Upper lobe of right lung (tissue), 1 donor: ENCODE measurements around the gene IRF4. TPM values are rescaled to one million over a fixed set of nuclear protein-coding genes. Genes with fewer than 3 reads are reported as not detected.

Source experiments
- ATAC-seq: fragments of 200-7000 bp; cut with Tn5 transposase; one replicate; pipeline ENCODE4 v1.9.1; 2020; ENCODE audit warnings: mild to moderate bottlenecking, moderate library complexity
- DNase-seq: peaks from one replicate; pipeline ENCODE4 v3.0.0-alpha.2; 2020
- H3K27ac ChIP-seq: fragments of 200-600 bp; one replicate; pipeline ENCODE4 v1.8.0; 2022
- H3K27me3 ChIP-seq: fragments of 200-600 bp; one replicate; pipeline ENCODE4 v1.8.0; 2022; ENCODE audit warnings: mild to moderate bottlenecking
- H3K36me3 ChIP-seq: fragments of 200-600 bp; one replicate; pipeline ENCODE4 v1.8.0; 2022
- H3K4me1 ChIP-seq: fragments of 200-600 bp; one replicate; pipeline ENCODE4 v1.8.0; 2022
- H3K4me3 ChIP-seq: fragments of 200-600 bp; one replicate; pipeline ENCODE4 v1.8.0; 2022; ENCODE audit warnings: mild to moderate bottlenecking
- H3K9me3 ChIP-seq: fragments of 200-600 bp; one replicate; pipeline ENCODE4 v1.8.0; 2022
- CTCF ChIP-seq: fragments of 200-600 bp; IDR thresholded peaks from one replicate; pipeline ENCODE4 v1.8.0; 2022; ENCODE audit warnings: antibody characterized with exemption
- intact Hi-C: fragments of 100-400 bp; cut with DNase I; formaldehyde crosslinking; loops from one replicate; pipeline ENCODE4 v1.11.0; 2022
- total RNA-seq: library from RNA; stranded (reverse); fragmentation: NEBNext Ultra II Directional; extraction: Animal tissue kit (Norgen Biotek cat#: 25700); gene quantifications from one replicate; pipeline ENCODE4 v1.2.1, GENCODE V29; 2021
- donor health status: DM: no; HTN: yes; CAD: no; lungs with severe emphysema.

The IRF4 gene
- total RNA-seq, 1 donor from 2014 or later, result 3.7 TPM

DNA sequence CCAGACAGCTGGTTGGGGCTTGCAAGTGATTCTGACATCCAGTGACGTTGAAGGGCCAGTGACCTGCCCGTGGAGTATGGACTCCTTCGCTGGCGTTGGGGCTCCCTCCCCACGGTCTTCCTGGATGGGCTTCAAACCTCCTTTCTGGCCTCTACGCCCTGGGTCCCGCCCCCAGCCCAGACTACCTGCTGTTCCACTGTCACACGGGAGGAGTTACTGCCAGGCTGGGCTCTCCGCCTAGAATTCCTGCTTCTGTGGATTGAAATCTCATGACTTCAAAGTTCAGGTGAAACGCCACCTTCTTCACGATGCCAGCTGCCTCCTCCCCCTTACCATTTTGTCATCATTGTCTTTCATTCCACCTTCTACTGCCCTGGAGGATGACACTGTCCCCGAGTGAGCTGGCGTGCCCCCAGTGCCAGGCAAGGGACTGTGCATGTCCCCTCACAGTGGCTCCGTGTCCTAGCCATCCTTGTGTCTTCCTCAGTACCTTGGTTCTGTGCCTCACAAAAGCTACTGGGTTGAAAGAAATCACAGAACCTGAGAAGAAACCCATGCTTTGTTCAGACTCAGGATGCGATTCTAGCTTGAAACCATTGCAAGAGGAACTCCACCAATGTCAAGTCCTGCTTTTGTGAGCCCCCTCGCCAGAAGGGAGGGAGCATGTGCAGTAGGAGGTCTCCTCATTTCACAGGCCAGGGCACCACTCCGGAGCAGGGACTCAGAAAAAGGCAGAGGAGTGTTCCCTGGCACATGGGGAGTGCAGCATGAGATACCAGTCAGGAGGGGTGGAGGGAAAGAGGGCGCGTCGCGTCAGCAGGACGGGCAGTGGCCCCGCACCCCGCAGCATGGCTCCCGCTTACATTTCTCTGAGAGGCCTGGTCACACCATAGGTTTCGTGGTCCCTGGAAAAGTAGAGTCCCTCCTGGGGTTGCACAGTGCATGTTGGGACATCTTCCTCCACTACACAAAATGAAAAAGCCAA is 11.0 kb upstream of the IRF4 start:
- no peaks in the 10 kb centered on the region for H3K4me1 ChIP-seq
- peaks cover 29% of the 10 kb centered on the region for H3K27me3 ChIP-seq
- H3K9me3 ChIP-seq, result no peaks in the 10 kb centered on the region
- intact Hi-C loops, result no loop called here
- no peak for DNase-seq
- peak; percentile 4 for ATAC-seq
- no peak overlapping the region for H3K27ac ChIP-seq
- no peak overlapping the region for H3K4me3 ChIP-seq
- no peaks in the 10 kb centered on the region for H3K36me3 ChIP-seq
- no peak for TF ChIP-seq CTCF

DNA sequence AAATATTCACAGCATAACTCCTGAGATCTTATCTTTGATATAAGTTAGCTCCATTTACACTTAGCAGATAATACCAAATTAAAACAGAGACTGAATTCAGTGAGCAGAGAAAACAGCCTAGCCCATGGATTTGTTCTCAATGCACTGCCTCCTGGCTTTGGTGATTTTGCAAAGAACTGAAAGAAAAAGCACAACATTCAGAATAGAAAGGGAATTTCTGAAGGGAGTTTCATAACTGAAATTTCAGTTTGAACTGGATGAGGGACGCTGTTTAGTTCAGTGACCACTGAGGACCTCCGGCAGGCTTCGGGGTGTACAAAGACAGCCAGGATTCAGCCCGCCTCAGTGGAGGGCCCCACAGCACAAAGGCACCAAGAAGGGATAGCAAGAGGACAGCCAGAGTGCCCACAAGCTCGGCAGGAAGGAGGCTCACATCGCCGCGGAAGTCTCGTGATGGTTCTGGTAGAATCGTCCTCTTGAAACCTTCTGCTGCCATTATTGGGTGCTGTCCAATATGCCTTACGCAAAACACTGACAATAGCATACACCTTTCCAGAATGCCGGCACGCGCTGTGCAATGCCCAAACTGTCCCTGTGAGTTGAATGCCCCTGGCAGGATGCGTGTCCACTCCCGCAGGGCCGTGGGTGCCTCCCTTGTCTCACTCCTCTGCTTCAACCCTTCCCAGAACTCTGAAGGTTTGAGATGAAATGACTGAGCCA is 9.7 kb upstream of the IRF4 start:
- no peaks in the 10 kb centered on the region for H3K9me3 ChIP-seq
- TF ChIP-seq CTCF, result no peak
- no peak overlapping the region for H3K27ac ChIP-seq
- DNase-seq, result no peak
- no peaks in the 10 kb centered on the region for H3K4me1 ChIP-seq
- H3K27me3 ChIP-seq, result peaks cover 26% of the 10 kb centered on the region
- no peaks in the 10 kb centered on the region for H3K36me3 ChIP-seq
- H3K4me3 ChIP-seq, result no peak overlapping the region
- intact Hi-C loops, result no loop called here
- ATAC-seq, result no peak

- intact Hi-C loops, result no loop called here
- H3K9me3 ChIP-seq, result no peaks in the 10 kb centered on the region
- H3K4me1 ChIP-seq, result no peaks in the 10 kb centered on the region
- no peak for TF ChIP-seq CTCF
- no peak for ATAC-seq
- DNase-seq, result no peak
- H3K27me3 ChIP-seq, result peaks cover 21% of the 10 kb centered on the region
- H3K4me3 ChIP-seq, result no peak overlapping the region
- no peak overlapping the region for H3K27ac ChIP-seq
- H3K36me3 ChIP-seq, result no peaks in the 10 kb centered on the region
Measured at GRCh38 chr6:382883-383810, 8.4 kb upstream of the IRF4 start.

DNA sequence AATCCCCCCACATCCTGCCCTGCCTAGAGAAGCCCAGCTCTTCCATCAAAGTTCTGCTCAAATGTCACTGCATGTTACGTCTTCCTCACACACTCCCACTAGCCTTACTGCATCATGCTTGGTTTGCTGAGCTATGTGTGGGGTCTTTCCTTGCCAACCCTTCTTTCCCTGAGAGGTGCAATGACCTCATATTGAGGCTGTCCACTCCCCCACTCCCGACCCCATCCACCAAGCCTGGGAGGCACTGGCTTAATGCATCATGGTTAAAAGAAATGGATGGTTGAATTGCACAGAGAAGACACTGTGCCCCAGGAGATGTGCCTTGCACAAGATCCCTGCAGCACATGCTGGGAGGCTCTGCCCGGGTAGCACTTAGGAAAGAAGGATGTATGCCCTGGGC is 7.7 kb upstream of the IRF4 start:
- Histone ChIP-seq H3K27ac (no peak overlapping the region), H3K4me1 (no peaks in the 10 kb centered on the region), H3K9me3 (no peaks in the 10 kb centered on the region), H3K36me3 (no peaks in the 10 kb centered on the region), H3K27me3 (peaks cover 21% of the 10 kb centered on the region), H3K4me3 (no peak overlapping the region)
- DNase-seq (no peak), ATAC-seq (no peak)
- intact Hi-C loops, result no loop called here
- no peak for TF ChIP-seq CTCF

DNA sequence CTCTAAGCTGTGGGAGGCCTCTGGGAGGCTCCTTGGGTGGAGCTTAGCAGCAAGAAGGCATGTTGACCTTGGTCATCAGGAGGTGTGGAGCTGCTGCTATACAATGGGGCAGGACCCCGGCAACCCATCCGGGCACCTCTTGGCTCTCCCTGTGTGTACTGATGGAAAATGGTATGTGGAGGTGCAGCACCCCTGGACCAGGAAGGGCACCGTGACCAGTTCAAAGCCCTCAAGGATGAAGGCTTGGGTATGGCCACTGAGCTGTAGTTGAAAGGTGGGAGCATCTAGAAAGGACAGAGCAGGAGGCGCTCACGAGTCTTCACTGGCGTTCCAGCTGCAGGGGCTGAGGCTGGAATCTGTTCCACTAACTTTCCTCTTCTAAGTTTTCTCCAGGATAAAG is 6.7 kb upstream of the IRF4 start:
- intact Hi-C loops, result no loop called here
- no peak for TF ChIP-seq CTCF
- H3K9me3 ChIP-seq, result no peaks in the 10 kb centered on the region
- H3K4me3 ChIP-seq, result no peak overlapping the region
- no peak overlapping the region for H3K27ac ChIP-seq
- H3K36me3 ChIP-seq, result no peaks in the 10 kb centered on the region
- no peaks in the 10 kb centered on the region for H3K4me1 ChIP-seq
- no peak for ATAC-seq
- peaks cover 18% of the 10 kb centered on the region for H3K27me3 ChIP-seq
- DNase-seq, result no peak
